ENCODE measurements around the gene FAF2.

DNA sequence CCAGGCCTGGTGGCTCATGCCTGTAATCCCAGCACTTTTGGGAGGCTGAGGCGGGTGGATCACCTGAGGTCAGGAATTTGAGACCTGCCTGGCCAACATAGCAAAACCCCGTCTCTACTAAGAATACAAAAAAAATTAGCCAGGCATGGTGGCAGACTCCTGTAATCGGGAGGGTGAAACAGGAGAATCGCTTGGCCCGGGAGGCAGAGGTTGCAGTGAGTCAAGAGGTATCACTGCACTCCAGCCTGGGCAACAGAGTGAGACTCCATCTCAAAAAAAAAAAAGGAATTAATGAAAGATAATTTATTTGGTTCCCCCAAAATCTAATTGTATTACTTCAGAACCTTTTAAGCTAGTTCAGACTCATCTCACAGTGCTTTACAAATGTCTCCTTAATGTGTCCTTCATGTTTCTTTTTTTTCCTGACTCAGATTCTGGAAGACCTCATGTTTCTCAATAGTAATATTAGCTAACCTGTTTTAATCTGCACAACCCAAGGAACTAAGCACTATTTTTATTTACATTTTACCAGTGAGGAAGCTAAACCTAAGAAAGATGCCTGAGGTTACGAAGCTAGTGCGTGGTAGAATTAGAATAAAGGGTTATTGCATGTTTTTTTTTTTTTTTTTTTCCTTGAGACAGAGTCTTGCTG lies 15.1 kb downstream of the FAF2 start:
- TF ChIP-seq, protein P1, sequence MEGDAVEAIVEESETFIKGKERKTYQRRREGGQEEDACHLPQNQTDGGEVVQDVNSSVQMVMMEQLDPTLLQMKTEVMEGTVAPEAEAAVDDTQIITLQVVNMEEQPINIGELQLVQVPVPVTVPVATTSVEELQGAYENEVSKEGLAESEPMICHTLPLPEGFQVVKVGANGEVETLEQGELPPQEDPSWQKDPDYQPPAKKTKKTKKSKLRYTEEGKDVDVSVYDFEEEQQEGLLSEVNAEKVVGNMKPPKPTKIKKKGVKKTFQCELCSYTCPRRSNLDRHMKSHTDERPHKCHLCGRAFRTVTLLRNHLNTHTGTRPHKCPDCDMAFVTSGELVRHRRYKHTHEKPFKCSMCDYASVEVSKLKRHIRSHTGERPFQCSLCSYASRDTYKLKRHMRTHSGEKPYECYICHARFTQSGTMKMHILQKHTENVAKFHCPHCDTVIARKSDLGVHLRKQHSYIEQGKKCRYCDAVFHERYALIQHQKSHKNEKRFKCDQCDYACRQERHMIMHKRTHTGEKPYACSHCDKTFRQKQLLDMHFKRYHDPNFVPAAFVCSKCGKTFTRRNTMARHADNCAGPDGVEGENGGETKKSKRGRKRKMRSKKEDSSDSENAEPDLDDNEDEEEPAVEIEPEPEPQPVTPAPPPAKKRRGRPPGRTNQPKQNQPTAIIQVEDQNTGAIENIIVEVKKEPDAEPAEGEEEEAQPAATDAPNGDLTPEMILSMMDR (IDR thresholded peaks at IDR 0.05), result no peak
- TF ChIP-seq POLR2AphosphoS5 (IDR thresholded peaks at IDR 0.05), result no peak
- TF ChIP-seq POLR2A (IDR thresholded peaks at IDR 0.05), result no peak
- TF ChIP-seq EP300 (IDR thresholded peaks at IDR 0.05), result no peak
